GM10266 (cell line): ENCODE measurements around the gene SLC1A7.

Experiments used
- DNase-seq: peaks from one replicate; pipeline ENCODE4 v3.0.0; 2012; ENCODE audit errors: extremely low spot score
- TF ChIP-seq, protein P1 (sequence below): IDR thresholded peaks from 2 replicates; pipeline ENCODE4 v1.5.1; 2012; ENCODE audit warnings: mild to moderate bottlenecking, low read depth; ENCODE audit not compliant: control insufficient read depth, insufficient read depth; ENCODE audit errors: missing control alignments

Gene SLC1A7

DNA sequence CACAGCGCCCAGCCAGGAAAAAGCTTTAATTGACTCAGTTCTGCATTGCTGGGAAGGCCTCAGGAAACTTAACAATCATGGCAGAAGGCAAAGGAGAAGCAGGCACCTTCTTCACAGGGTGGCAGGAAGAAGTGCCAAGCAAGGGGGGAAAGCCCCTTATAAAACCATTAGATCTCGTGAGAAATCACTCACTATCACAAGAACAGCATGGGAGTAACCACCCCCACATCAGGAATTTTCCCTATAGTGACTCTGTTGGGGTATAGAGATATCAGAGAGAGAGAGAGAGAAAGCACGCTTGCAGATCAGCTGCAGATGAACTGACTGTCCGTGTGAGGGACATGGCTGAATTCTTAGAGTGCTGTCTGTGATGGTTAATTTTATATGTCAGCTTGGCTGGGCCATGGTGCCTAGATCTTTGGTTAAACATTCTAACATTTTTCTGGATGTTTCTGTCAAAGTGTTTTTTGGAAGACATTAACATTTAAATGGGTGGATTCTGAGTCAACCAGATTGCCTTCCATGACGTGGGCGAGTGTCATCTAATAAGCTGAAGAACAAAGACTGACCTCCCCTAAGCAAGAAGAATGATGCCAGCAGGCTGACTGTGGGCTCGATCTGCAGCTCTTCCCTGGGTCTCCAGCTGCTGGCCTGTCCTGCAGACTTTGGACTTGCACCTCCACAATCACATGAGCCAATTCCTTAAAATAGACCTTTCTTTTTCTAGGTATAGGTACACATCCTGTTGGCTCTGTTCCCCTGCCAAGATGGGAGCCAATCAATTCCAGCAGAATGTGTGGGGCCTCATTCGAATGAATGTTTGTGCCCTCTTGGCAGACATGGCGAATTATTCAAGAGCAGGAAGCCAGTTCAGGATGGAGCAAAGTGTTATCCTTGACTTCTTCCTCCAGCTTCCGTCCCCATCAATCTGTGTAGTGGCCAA, 32.8 kb upstream of the SLC1A7 start:
- DNase-seq: no peak
- TF ChIP-seq, protein P1, sequence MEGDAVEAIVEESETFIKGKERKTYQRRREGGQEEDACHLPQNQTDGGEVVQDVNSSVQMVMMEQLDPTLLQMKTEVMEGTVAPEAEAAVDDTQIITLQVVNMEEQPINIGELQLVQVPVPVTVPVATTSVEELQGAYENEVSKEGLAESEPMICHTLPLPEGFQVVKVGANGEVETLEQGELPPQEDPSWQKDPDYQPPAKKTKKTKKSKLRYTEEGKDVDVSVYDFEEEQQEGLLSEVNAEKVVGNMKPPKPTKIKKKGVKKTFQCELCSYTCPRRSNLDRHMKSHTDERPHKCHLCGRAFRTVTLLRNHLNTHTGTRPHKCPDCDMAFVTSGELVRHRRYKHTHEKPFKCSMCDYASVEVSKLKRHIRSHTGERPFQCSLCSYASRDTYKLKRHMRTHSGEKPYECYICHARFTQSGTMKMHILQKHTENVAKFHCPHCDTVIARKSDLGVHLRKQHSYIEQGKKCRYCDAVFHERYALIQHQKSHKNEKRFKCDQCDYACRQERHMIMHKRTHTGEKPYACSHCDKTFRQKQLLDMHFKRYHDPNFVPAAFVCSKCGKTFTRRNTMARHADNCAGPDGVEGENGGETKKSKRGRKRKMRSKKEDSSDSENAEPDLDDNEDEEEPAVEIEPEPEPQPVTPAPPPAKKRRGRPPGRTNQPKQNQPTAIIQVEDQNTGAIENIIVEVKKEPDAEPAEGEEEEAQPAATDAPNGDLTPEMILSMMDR: no peak

DNA sequence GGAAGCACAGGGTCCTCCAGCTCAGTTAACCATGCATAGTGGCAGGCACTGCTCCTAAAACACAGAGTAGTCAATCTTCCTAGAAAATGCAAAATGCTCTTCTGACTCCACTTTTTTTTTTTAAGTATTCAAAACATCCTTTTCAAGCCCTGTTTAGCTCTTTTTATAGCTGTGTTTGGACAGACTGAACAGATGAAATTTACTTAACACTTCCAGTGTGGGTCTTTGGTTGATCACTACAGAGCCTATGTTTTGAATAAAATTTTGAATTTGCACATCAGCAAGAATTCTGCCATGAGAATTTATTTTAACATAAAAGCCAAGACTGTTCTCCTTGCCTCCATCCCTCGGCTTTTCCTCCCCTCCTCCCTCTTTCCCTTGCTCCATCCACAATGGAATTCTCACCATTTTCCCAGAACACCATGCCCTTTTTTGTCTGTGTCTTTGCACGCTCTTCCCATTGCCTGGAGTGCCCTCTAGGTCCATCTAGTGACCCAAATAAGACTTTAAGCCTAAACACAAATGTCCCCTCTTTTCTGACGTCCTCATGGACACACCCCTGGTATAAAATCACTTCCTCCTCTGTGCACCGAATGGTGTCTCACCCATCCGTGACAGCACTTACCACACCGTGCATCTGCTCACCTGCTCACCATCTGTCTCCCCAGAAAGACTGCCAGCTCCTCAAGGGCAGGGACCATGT, 30.1 kb upstream of the SLC1A7 start:
- DNase-seq: peak; percentile 49
- TF ChIP-seq, protein P1: peak; percentile 8

DNA sequence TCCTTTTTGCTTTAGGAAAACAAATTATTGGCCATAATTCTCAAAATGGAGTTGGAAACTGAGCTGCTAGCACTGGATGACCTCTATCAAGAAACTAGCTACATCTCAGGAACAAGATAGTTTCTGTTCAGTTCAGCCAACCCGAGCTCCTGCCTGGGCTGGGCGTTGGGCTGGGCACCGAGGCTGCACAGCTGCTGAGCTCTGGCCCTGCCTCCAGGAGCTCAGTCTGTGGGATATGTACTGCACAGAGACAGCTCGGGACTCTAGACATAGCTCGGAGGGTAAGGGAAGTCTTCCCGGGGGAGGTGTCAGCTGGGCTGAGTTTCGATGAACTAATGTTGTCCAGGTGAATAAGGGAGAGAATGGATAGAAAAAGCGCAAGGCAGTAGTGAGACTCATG, 24.5 kb upstream of the SLC1A7 start:
- TF ChIP-seq, protein P1: no peak
- DNase-seq: no peak

DNA sequence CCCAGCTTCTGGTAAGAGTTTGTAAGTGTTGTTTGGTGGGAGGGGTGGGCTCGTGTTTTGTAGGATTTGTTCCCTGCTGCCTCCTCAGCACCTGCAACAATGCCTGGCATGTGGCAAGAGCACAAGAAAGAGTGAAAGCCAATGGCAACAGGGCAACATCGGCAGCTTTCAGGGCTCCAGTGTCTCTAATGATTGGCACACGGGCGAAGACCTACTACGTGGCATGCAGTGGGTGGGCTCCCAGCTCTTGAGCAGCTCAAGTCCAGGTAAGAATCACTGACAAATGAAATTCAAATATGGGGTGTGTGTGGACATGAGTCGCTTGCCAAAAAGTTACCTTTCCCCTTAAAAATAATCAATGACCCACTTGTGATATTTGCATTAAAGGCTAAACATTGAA, 23.9 kb upstream of the SLC1A7 start:
- DNase-seq: no peak
- TF ChIP-seq, protein P1: no peak

DNA sequence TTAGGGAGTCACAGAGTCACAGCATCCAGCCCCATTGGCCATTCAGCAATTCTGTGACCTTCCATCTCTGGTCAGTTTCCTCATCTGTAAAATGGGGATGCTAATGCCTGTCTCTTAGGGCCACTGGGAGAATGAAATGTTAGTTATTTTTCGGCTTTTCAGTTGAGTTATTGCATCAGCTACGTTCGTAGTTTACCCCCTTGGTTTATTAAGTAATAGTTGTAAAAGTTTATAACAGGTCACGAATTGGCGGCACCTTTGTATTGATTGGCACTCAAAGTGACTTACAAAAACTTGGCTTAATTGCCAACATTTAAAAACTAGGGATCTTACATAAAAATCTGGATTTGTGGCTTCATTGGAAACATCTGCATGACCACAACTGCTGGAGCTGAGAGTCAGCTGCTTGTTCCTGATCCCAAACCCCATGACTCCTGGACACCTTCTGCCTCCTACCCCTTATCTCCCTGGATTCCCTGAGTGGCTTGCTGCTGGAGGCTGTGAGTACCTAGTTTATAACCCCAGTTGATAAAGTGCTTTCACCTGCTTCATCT, 23.0 kb upstream of the SLC1A7 start:
- DNase-seq: no peak
- TF ChIP-seq, protein P1: no peak

DNA sequence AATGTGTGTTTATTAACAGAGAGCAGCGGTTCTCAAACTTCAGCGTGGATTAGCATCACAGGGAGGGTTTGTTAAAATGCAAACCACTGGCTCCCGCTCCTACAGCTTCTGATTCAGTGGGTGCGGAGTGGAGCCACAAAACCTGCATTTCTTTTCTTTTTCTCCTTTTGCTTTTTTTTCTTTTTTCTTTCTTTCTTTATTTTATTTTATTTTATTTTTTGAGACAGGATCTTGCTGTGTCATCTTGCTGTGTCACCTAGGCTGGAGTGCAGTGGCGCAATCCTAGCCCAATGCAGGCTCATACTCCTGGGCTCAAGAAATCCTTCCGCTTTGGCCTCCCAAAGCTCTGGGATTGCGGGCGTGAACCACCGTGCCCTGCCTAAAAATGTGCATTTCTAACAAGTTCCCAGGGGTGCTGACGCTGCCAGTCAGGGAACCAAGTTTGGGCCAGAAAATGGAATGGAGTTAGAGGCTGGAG, 20.9 kb upstream of the SLC1A7 start:
- TF ChIP-seq, protein P1: no peak
- DNase-seq: no peak
